ENCODE data around the gene CCDC59.
A peak's percentile ranks its signal among the peaks of the same experiment; 100 is the strongest.
"Not testable (repeated sequence)": the region's sequence is repeated elsewhere in the genome, so short reads cannot be mapped to it uniquely, and the experiment has no call there.

CCDC59 gene

GRCh38 chr12:82358200-82359114 lies at the start of gene CCDC59, which contains the start of gene METTL25:
TSS of gene CCDC59 (minus strand) at chr12:82358387. CDS start at chr12:82358376, 11 bp downstream.
TSS of gene METTL25 (plus strand) at chr12:82358529. CDS start at chr12:82358566, 37 bp downstream.
- DNase-seq = peak; percentile 97 to 98

- no peak for DNase-seq
Measured at GRCh38 chr12:82407481-82407880, 49.3 kb upstream of the CCDC59 start.

GRCh38 chr12:82406651-82407050 lies 48.5 kb upstream of the CCDC59 start:
- DNase-seq = no peak

GRCh38 chr12:82400819-82401218 lies 42.6 kb upstream of the CCDC59 start:
- no peak for DNase-seq

GRCh38 chr12:82398879-82399278 lies 40.7 kb upstream of the CCDC59 start:
- DNase-seq = no peak

- no peak for DNase-seq
Measured at GRCh38 chr12:82383930-82384552, 25.9 kb upstream of the CCDC59 start.

GRCh38 chr12:82378997-82379396 lies 20.8 kb upstream of the CCDC59 start:
- no peak for DNase-seq

GRCh38 chr12:82375201-82375600 lies 17.0 kb upstream of the CCDC59 start:
- DNase-seq = no peak

GRCh38 chr12:82366197-82366596 lies 8.0 kb upstream of the CCDC59 start:
- no peak for DNase-seq

GRCh38 chr12:82363990-82364389 lies 5.8 kb upstream of the CCDC59 start:
- DNase-seq = no peak

GRCh38 chr12:82361461-82361915 lies 3.3 kb upstream of the CCDC59 start:
- no peak for DNase-seq

- not testable (repeated sequence) for DNase-seq
Measured at GRCh38 chr12:82360834-82361233, 2.6 kb upstream of the CCDC59 start.

GRCh38 chr12:82359115-82359478 lies 910 bp upstream of the CCDC59 start:
- no peak for DNase-seq

GRCh38 chr12:82357845-82358199 lies 365 bp downstream of the CCDC59 start:
- no peak for DNase-seq

GRCh38 chr12:82357340-82357739 lies 847 bp downstream of the CCDC59 start:
- no peak for DNase-seq

GRCh38 chr12:82351390-82351789 lies 6.8 kb downstream of the CCDC59 start:
- no peak for DNase-seq

GRCh38 chr12:82350161-82350560 lies 8.0 kb downstream of the CCDC59 start:
- no peak for DNase-seq

GRCh38 chr12:82329508-82329907 lies 28.7 kb downstream of the CCDC59 start:
- DNase-seq = no peak

GRCh38 chr12:82327861-82328260 lies 30.3 kb downstream of the CCDC59 start:
- DNase-seq = no peak

- DNase-seq = no peak
Measured at GRCh38 chr12:82326905-82327503, 31.2 kb downstream of the CCDC59 start.

GRCh38 chr12:82325540-82326336 lies 32.4 kb downstream of the CCDC59 start:
- no peak for DNase-seq

GRCh38 chr12:82319276-82319675 lies 38.9 kb downstream of the CCDC59 start:
- DNase-seq = no peak

- no peak for DNase-seq
Measured at GRCh38 chr12:82314406-82314892, 43.7 kb downstream of the CCDC59 start.
